Right ventricle myocardium inferior (tissue), 1 donor: Measurements from ENCODE around the gene CCDC174. TPM values are rescaled to one million over a fixed set of nuclear protein-coding genes. Genes with fewer than 3 reads are reported as not detected.
"Not testable (repeated sequence)": the region's sequence is repeated elsewhere in the genome, so short reads cannot be mapped to it uniquely, and the experiment has no call there.

ENCODE experiments used
- ATAC-seq: fragments of 200-7000 bp; cut with Tn5 transposase; one replicate; pipeline ENCODE4 v1.9.1; 2020; ENCODE audit warnings: mild to moderate bottlenecking, moderate library complexity
- DNase-seq: peaks from one replicate; pipeline ENCODE4 v3.0.0; 2021; ENCODE audit errors: missing footprints
- intact Hi-C: fragments of 100-400 bp; cut with DNase I; formaldehyde crosslinking; loops from one replicate; pipeline ENCODE4 v1.11.0; 2022
- total RNA-seq: library from RNA; stranded (reverse); fragmentation: NEBNext Ultra II Directional; extraction: Animal tissue kit (Norgen Biotek cat#: 25700); gene quantifications from one replicate; pipeline ENCODE4 v1.2.1, GENCODE V29; 2021
- donor health status: DM: no; HTN: yes; CAD: no; lungs with severe emphysema.

The CCDC174 gene
- total RNA-seq, 1 donor from 2014 or later, result 9.7 TPM

- DNase-seq (no peak), ATAC-seq (no peak)
- intact Hi-C loops, result no loop called here
Measured at GRCh38 chr3:14646589-14647413, 4.8 kb upstream of the CCDC174 start.

GRCh38 chr3:14647976-14648955, 3.3 kb upstream of the CCDC174 start:
- ATAC-seq (no peak), DNase-seq (no peak)
- intact Hi-C loops, result no loop called here

- ATAC-seq (no peak), DNase-seq (no peak)
- intact Hi-C loops, result no loop called here
Measured at GRCh38 chr3:14649466-14649865, 2.1 kb upstream of the CCDC174 start.

- DNase-seq, result no peak
- intact Hi-C loops, result loop anchor here (10.0 kb wide), 1 partner anchor 445 kb away; the partner anchor contains the start of gene RBSN
- ATAC-seq, result no peak
Measured at GRCh38 chr3:14650193-14650592, 1.4 kb upstream of the CCDC174 start.

GRCh38 chr3:14652360-14652907, 872 bp downstream of the CCDC174 start:
- intact Hi-C loops, result loop anchor here (10.0 kb wide), 1 partner anchor 442 kb away; the partner anchor contains the start of gene RBSN
- ATAC-seq, DNase-seq: not testable (repeated sequence)

GRCh38 chr3:14657579-14657978, 6.0 kb downstream of the CCDC174 start:
- DNase-seq (no peak), ATAC-seq (no peak)
- intact Hi-C loops, result loop anchor here (10.0 kb wide), 1 partner anchor 437 kb away; the partner anchor contains the start of gene RBSN

GRCh38 chr3:14658978-14659377, 7.4 kb downstream of the CCDC174 start:
- ATAC-seq, result no peak
- no peak for DNase-seq
- intact Hi-C loops, result loop anchor here (10.0 kb wide), 1 partner anchor 436 kb away; the partner anchor contains the start of gene RBSN

GRCh38 chr3:14660942-14661341, 9.4 kb downstream of the CCDC174 start:
- intact Hi-C loops, result no loop called here
- no peak for DNase-seq
- no peak for ATAC-seq

- intact Hi-C loops, result no loop called here
Measured at GRCh38 chr3:14663396-14664135, 12.0 kb downstream of the CCDC174 start.

GRCh38 chr3:14664170-14664569, 12.6 kb downstream of the CCDC174 start:
- ATAC-seq, result no peak
- intact Hi-C loops, result no loop called here
- no peak for DNase-seq

More at GRCh38 chr3:14663396-14664135, 12.0 kb downstream of the CCDC174 start:
- no peak for DNase-seq
- ATAC-seq, result no peak

- DNase-seq (no peak), ATAC-seq (no peak)
- intact Hi-C loops, result no loop called here
Measured at GRCh38 chr3:14672588-14672987, 21.0 kb downstream of the CCDC174 start.

GRCh38 chr3:14674841-14675240, 23.3 kb downstream of the CCDC174 start, which contains the start of gene C3orf20:
Gene C3orf20, plus strand, starts transcription at chr3:14675141. Its CDS starts 7,573 bp downstream, at chr3:14682714.
- intact Hi-C loops, result loop anchor here (2.0 kb wide), 1 partner anchor 104 kb away; no protein-coding TSS in a partner anchor
- no peak for ATAC-seq
- DNase-seq, result no peak

- DNase-seq, result no peak
- no peak for ATAC-seq
- intact Hi-C loops, result no loop called here
Measured at GRCh38 chr3:14676881-14677280, 25.3 kb downstream of the CCDC174 start.

GRCh38 chr3:14678015-14678503, 26.5 kb downstream of the CCDC174 start:
- intact Hi-C loops, result no loop called here
- DNase-seq (no peak), ATAC-seq (no peak)

- no peak for ATAC-seq
Measured at GRCh38 chr3:14680115-14680514, 28.6 kb downstream of the CCDC174 start.

GRCh38 chr3:14680716-14681115, 29.2 kb downstream of the CCDC174 start:
- intact Hi-C loops, result no loop called here
- DNase-seq, result no peak
- ATAC-seq, result no peak

More at GRCh38 chr3:14680115-14680514, 28.6 kb downstream of the CCDC174 start:
- no peak for DNase-seq
- intact Hi-C loops, result no loop called here

GRCh38 chr3:14684447-14684846, 32.9 kb downstream of the CCDC174 start:
- DNase-seq (no peak), ATAC-seq (no peak)
- intact Hi-C loops, result no loop called here

- intact Hi-C loops, result no loop called here
- DNase-seq (no peak), ATAC-seq (no peak)
Measured at GRCh38 chr3:14685179-14685578, 33.6 kb downstream of the CCDC174 start.
